ENCODE results near the gene KCNJ13.
"Not testable (repeated sequence)": the region's sequence is repeated elsewhere in the genome, so short reads cannot be mapped to it uniquely, and the experiment has no call there.

KCNJ13 gene

DNA sequence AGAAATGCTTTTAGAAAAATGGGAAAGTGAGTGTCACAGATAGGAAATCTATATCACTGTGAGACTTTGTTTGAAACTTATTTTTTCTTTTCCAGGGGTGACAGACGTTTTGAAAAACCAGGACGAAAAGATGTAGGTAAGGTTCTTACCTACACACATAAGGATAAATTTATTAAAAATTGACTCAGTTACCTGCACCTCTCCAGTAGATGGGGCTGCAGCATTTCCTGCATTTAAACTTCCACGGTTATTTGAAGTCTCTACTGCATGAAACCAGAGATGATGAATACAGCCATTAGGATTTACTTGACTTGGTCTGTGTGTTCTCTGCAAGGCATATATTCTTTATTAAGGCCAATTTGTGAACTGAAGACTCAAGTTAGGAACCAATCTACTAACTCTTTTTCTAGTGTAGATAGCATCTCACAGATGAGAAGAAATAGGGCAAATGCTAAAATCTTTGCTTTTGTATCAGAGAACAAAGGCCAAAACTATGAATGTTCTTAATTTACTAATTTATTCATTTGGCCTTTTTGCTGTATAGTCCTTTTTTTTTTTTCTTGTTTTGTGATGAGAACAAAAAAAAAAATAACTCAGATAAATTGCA is 15.0 kb downstream of the KCNJ13 start:
- no peak for DNase-seq

DNA sequence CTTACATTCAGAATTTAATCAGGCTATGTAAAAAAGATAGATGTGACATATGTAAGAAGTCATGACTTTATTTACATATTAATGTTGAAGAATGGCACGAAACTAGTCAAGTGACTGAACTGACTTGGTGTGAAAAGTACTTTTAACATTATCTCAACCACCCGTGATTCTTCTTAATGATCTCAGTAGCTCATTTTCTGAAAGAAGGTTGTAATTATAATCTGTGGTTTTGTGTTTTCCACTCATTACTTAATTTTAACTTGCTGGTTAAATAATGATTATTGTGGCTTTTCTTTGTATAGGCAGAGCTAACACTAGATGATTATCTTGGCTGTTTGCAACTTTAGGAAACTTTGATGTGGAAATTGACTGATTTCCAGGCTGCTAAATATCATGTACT is 18.5 kb downstream of the KCNJ13 start:
- no peak for DNase-seq

DNA sequence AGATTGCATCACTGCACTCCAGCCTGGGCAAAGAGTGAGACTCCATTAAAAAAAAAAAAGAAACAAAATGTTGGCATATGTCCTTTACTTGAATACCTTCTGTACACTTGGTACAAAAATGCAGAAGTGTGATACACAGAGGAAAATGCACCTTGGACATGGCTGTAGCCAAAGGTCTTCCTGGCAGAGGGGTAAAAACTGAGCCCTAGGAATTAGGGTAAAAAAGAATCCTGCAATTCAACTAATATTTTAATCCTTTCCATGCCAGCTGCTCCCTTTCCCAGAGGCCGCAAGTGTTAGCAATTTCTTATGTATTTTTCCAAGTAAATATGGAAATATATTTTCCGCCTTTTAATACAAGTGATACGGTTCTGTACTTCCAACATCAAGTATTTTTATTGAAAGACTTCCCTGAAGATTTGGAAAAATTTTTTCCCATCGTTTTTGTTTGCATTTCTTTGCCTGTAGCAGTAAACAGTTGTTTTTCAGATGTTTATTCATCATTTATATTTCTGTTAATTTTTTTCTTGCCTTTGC is 26.2 kb downstream of the KCNJ13 start:
- no peak for DNase-seq

DNA sequence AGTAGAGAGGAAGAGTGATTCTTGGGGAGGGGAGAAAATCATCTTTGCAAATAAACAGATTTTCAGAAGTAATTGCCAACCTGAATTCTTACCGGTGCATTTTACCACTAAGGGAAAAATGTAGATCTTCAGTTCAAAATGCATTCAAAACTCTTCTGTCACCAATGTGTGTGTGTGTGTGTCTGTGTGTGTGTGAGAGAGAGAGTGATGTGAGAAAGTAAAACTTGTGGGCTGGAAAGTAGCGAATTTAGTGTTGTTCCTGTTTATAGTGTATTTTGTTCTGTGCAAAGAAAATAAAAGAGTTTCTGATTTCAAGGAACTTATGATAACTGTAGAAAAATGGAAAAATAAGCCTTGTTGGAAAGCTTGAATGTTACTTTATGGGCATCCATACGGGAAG is 27.0 kb downstream of the KCNJ13 start:
- no peak for DNase-seq

DNA sequence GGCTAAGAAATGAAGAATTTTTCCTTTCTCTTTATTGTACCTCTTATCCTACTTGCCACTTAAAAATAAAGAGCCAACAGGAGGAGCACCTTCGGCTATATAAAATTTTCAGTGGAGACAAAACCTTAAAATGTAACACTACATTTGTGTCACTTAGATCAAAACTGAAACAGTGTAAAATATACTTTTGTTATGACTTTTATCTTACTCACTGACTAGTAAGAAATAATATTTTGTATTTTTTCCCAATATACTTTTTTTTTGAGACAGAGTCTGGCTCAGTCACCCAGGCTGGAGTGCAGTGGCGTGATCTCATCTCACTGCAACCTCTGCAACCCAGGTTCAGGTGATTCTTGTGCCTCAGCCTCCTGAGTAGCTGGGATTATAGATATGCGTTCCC is 28.3 kb downstream of the KCNJ13 start:
- no peak for DNase-seq

DNA sequence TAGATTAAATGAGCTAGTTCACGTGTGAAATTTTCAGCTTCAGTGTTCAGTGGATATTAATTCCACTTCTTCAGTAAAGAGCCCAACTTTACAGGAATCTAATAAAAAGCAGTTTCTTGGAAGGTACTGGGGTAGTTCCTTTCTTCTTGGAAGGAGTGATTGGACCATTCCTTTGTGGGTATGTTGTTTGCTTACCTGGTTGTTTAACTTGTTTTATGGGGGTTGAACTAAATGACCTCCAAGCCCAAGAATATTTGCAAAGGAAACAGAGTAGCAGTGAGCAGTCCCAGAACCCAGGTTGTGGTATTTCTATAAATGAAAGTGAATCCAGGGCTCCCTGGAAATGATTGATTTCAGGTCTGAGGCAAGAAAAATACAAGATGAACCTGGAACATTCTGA is 31.4 kb downstream of the KCNJ13 start:
- DNase-seq: no peak

DNA sequence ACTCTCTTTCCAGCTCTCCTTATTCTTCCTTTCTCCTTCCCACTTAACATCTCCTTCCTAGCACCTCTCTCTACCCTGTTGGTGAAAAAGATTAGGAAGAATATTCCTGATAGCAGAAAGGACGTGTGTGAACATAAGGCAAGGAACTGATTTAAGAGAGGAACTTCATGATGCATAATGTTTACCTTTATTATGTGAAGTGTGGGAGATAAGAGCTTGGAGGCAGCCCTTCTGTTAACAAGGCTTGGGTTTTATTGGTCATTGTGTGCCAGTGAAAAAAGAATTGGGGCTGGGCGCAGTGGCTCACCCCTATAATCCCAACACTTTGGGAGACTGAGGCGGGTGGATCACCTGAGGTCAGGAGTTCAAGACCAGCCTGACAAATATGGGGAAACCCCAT is 34.4 kb downstream of the KCNJ13 start:
- no peak for DNase-seq

DNA sequence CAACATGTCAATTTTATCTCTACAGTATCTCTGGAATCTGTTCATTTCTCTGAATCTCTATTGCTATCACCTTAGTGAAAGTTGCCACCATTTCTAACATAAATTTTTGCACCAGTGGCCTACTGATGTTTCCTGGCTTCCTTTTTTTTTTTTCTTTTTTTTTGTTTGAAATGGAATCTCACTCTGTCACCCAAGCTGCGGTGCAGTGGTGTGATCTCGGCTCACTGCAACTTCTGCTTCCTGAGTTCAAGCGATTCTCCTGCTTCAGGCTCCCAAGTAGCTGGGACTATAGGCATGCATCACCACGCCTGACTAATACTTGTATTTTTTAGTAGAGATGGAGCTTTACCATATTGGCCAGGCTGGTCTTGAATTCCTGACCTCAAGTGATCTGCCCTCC is 35.1 kb downstream of the KCNJ13 start:
- DNase-seq: no peak

DNA sequence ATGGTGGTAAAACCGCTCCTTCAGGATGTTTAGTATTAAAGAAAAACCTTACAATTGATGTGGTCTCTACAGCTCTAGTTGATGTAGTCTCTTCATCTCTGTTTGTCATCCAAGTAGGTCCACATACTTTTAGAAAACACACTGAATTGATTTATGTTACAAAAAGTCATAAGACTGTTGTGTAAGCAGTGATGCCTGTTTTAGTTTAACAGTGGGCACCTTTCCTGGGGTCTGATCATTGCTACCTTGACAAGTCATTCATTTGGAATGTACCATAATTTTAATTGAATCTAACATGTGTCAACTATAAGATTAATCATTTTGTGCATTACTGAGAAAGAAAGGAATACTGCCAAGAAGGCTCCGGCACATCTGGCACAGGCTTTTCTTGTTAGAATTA is 44.9 kb downstream of the KCNJ13 start:
- no peak for DNase-seq

DNA sequence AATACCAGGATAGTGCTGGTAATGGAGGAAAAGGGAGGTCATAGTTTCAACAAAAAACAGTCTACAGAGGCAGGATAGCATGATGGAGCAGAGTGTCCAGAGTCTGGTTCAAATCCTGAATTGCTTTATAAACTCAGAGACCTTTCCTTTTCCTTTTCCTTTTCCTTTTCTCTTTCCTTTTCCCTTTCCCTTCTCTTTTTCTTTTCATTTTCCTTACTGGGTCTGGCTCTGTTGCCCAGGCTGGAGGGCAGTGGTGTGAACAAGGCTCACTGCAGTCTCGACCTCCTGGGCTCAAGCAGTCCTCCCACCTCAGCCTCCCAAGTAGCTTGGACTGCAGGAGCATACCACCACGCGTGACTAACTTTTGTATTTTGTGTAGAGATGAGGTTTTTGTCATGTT is 47.6 kb downstream of the KCNJ13 start:
- no peak for DNase-seq

DNA sequence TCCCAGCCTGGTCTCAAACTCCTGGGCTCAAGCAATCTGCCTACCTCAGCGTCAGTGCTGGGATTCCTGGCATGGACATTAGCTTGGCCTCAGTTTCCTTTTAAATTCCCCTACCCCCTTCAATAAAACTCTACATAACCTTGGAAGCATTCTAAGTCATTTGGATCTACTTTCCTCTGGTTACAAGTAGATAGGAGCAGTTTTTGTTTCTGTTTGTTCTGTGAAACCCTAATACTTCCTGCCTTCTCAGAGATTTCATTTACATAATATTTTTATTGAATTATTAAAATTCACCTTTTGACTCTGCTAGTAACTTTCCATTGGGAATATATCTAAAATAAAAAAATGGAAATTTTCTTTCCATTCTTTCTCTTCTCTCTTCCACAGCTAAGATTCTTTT is 53.3 kb downstream of the KCNJ13 start:
- no peak for DNase-seq

DNA sequence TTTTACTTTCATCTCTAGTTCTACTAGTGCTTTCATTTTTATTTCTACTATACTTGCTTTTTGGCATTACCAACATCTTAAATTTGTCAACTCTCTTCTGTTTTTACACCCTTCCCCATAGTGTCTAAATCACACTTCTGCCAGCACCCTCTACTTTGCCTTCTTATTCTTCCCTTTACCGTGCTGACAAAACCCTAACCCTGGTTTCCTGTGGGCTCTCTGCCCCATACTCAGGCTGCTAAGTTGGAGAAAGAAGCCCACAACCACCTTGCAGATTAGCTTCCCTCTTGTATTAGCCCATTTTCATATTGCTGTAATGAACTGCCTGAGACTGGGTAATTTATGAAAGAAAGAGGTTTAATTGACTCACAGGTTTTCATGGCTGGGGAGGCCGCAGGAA is 54.5 kb downstream of the KCNJ13 start:
- no peak for DNase-seq

DNA sequence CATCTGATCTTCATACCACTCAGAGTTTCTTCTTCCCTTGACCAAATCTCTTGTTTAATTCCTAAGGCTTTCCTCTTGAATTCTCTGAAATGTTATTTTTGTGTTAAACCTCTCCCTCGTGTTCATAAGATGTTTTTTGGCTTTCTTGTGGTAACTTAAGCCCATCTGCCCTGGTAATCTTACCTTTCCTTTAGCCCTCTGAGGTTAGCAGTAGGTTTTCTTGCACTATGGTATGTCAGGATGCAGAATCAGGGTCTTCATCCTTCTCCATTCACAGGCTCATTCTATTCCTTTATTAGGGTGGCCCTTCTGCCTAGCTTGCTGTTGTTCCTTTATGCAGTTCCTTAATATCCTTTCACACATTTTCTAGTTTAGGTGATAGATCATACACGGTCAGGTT is 55.1 kb downstream of the KCNJ13 start:
- DNase-seq: no peak

DNA sequence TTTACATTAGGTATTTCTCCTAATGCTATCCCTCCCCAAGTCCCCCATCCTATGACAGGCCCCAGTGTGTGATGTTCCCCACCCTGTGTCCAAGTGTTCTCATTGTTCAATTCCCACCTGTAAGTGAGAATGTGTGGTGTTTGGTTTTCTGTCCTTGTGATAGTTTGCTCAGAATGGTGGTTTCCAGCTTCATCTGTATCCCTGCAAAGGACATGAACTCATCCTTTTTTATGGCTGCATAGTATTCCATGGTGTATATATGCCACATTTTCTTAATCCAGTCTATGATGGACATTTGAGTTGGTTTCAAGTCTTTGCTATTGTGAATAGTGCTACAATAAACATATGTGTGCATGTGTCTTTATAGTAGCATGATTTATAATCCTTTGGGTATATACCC is 56.3 kb downstream of the KCNJ13 start:
- not testable (repeated sequence) for DNase-seq

All from NCI-H187 (cell line).